K562 (cell line): ENCODE measurements around the gene POLR3H. TPM values are rescaled to one million over a fixed set of nuclear protein-coding genes. Genes with fewer than 3 reads are reported as not detected.

ENCODE experiments used
- C11orf30 ChIP-seq: fragments of 450-650 bp; IDR thresholded peaks from 2 replicates; pipeline ENCODE4 v1.6.1; 2016; ENCODE audit warnings: low read depth, mild to moderate bottlenecking
- ETV1 ChIP-seq: fragments of 450-650 bp; conservative IDR thresholded peaks from 2 replicates; pipeline ENCODE4 v1.6.1; 2016; ENCODE audit warnings: missing genetic modification characterization, control low read depth, low read depth, missing compliant biosample characterization
- FOXO4 ChIP-seq: fragments of 450-650 bp; formaldehyde crosslinking; IDR thresholded peaks from 2 replicates; pipeline ENCODE4 v1.4.0; 2020; ENCODE audit warnings: mild to moderate bottlenecking, moderate library complexity
- JUN ChIP-seq, 2 experiments: sonication (generic) in 1 of 2; formaldehyde crosslinking in 1 of 2; IDR thresholded peaks; 2 replicates each; pipeline versions ENCODE4 v1.6.1 to v1.8.0; 2012 to 2022; ENCODE audit warnings: borderline replicate concordance in 2 of 2, mild to moderate bottlenecking in 2 of 2, improper control_type of control experiment in 1 of 2, low read depth in 1 of 2, low read length in 1 of 2, missing genetic modification reagents in 1 of 2
- KAT7 ChIP-seq: sonication (generic); formaldehyde crosslinking; IDR thresholded peaks from 2 replicates; pipeline ENCODE4 v1.8.0; 2022; ENCODE audit warnings: missing genetic modification reagents, mild to moderate bottlenecking, borderline replicate concordance
- MEIS2 ChIP-seq: fragments of 450-650 bp; IDR thresholded peaks from 2 replicates; pipeline ENCODE4 v1.6.1; 2014; ENCODE audit warnings: mild to moderate bottlenecking; ENCODE audit not compliant: partially characterized antibody
- RBM14 ChIP-seq: fragments of 200-400 bp; formaldehyde crosslinking; IDR thresholded peaks from 2 replicates; pipeline ENCODE4 v1.6.1; 2018; ENCODE audit warnings: low read depth, mild to moderate bottlenecking, low read length, moderate library complexity, borderline replicate concordance; ENCODE audit not compliant: insufficient read depth
- TRIM28 ChIP-seq: fragments of 450-650 bp; IDR thresholded peaks from 2 replicates; pipeline ENCODE4 v1.6.1; 2017
- ZC3H4 ChIP-seq: sonication (generic); formaldehyde crosslinking; IDR thresholded peaks from 2 replicates; pipeline ENCODE4 v1.9.0; 2021; ENCODE audit warnings: missing genetic modification reagents, borderline replicate concordance
- ZHX1 ChIP-seq: fragments of 150-350 bp; conservative IDR thresholded peaks from 2 replicates; pipeline ENCODE4 v1.6.1; 2014; ENCODE audit warnings: low read length
- polyA plus RNA-seq, 8 experiments: library from polyadenylated mRNA; depleted of rRNA in 4 of 8; stranded (reverse) in 5 of 8; unstranded in 3 of 8; fragments of >200 nt; fragmentation: Nextera tagmentation in 2 of 8; fragmentation: Illumina TruSeq in 1 of 8; extraction: Ambion mirVana in 2 of 8; extraction: Trizol in 1 of 8; gene quantifications; 2 replicates each; pipeline versions ENCODE4 v1.2.1 to v1.2.3, GENCODE V29; 2011 to 2014; ENCODE audit warnings: inconsistent platforms in 1 of 8, missing spikeins in 1 of 8
- total RNA-seq, 7 experiments: library from RNA; depleted of rRNA in 6 of 7; stranded (reverse); fragments of >200 nt in 6 of 7; fragmentation: Illumina TruSeq in 2 of 7; extraction: Trizol in 2 of 7; gene quantifications; 2 replicates each; pipeline versions ENCODE4 v1.2.1 to v1.2.3, GENCODE V29; 2011 to 2021; ENCODE audit warnings: low replicate concordance in 1 of 7

The POLR3H gene
- total and polyA plus RNA-seq, 9 of the 15 experiments (the other 6 are each of a cell fraction or from before 2014, with no cell fraction given) = 5.3 to 48.4 (median 22.2) TPM

- TF ChIP-seq RBM14 (no peak), FOXO4 (CRISPR knock-in tag) (no peak), MEIS2 (peak; percentile 5), KAT7 (CRISPR knock-in tag) (no peak), ZHX1 (no peak), JUN (IDR thresholded peaks at IDR 0.05; ENCODE audit: borderline replicate concordance, low read depth, low read length) (no peak), JUN (CRISPR knock-in tag; IDR thresholded peaks at IDR 0.05; ENCODE audit: borderline replicate concordance) (no peak), C11orf30 (peak; percentile 74), ETV1 (no peak), TRIM28 (no peak), ZC3H4 (no peak)
Observed at GRCh38 chr22:41487037-41487935, 57.0 kb downstream of the POLR3H start (continued).
